Hepatocyte (in vitro differentiated cells): ENCODE results near the gene GFRA3.

Experiments used
- EZH2phosphoT487 ChIP-seq: fragments of 200-600 bp; sonication (generic); IDR thresholded peaks from one replicate; pipeline ENCODE4 v1.6.1; 2018; ENCODE audit warnings: antibody characterized with exemption, mild to moderate bottlenecking, low read depth, moderate library complexity; ENCODE audit not compliant: unreplicated experiment, severe bottlenecking
- TF ChIP-seq, protein P1 (sequence below): fragments of 200-600 bp; sonication (generic); IDR thresholded peaks from 2 replicates; pipeline ENCODE4 v1.5.1; 2016; ENCODE audit warnings: antibody characterized with exemption, mild to moderate bottlenecking; ENCODE audit not compliant: poor library complexity

DNA sequence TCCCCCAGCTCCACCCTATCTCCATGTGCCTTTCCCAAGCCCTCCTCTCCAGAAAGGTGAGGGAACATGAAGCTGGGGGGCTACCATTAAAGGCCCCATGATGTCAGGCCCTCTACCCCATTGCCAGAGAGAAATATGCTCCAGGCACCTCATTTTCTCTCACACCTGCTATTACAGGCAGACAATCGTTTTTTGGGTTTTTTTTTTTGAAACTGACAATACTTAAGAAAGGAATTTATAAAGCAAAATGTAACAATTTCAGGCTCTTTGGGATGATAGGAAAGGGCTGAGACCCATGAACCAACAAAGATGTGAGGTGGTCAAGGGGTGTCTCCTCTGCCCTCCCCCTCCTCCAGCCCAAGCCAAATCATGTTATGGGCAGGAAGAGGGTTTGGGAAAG lies 1.5 kb upstream of the GFRA3 start:
- TF ChIP-seq, protein P1, sequence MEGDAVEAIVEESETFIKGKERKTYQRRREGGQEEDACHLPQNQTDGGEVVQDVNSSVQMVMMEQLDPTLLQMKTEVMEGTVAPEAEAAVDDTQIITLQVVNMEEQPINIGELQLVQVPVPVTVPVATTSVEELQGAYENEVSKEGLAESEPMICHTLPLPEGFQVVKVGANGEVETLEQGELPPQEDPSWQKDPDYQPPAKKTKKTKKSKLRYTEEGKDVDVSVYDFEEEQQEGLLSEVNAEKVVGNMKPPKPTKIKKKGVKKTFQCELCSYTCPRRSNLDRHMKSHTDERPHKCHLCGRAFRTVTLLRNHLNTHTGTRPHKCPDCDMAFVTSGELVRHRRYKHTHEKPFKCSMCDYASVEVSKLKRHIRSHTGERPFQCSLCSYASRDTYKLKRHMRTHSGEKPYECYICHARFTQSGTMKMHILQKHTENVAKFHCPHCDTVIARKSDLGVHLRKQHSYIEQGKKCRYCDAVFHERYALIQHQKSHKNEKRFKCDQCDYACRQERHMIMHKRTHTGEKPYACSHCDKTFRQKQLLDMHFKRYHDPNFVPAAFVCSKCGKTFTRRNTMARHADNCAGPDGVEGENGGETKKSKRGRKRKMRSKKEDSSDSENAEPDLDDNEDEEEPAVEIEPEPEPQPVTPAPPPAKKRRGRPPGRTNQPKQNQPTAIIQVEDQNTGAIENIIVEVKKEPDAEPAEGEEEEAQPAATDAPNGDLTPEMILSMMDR: no peak
- TF ChIP-seq EZH2phosphoT487: no peak
